Peyer's patch (tissue), 4 donors: ENCODE measurements around the gene BAG1. TPM values are rescaled to one million over a fixed set of nuclear protein-coding genes. Genes with fewer than 3 reads are reported as not detected.

Experiments used
- DNase-seq, 3 donors: peaks; one replicate each; pipeline ENCODE4 v3.0.0-alpha.2; 2017 to 2019
- H3K27ac ChIP-seq, 4 donors: fragments of 200-600 bp; sonication (generic); one replicate each; pipeline ENCODE4 v1.5.1; 2016 to 2019
- H3K27me3 ChIP-seq, 2 donors: fragments of 200-600 bp; sonication (generic); one replicate each; pipeline ENCODE4 v1.5.1; 2019
- H3K36me3 ChIP-seq, 3 donors: fragments of 200-600 bp; sonication (generic); one replicate each; pipeline ENCODE4 v1.5.1; 2016 to 2019
- H3K4me1 ChIP-seq, 4 donors: fragments of 200-600 bp; sonication (generic); one replicate each; pipeline ENCODE4 v1.5.1; 2016 to 2019
- H3K4me3 ChIP-seq, 4 donors: fragments of 200-600 bp; sonication (generic); 1 replicate in 3 of 4; 2 replicates in 1 of 4; pipeline ENCODE4 v1.5.1; 2016 to 2019; ENCODE audit warnings: mild to moderate bottlenecking in 1 of 4
- H3K9me3 ChIP-seq, 4 donors: fragments of 200-600 bp; sonication (generic); one replicate each; pipeline ENCODE4 v1.5.1; 2016 to 2019; ENCODE audit warnings: mild to moderate bottlenecking in 1 of 4
- CTCF ChIP-seq, 6 experiments: fragments of 450-650 bp in 4 of 6; fragments of 200-600 bp in 2 of 6; sonication (generic) in 1 of 6; IDR thresholded peaks; one replicate each; pipeline ENCODE4 v1.5.1; 2017 to 2019; ENCODE audit warnings: antibody characterized with exemption in 6 of 6, mild to moderate bottlenecking in 3 of 6, moderate library complexity in 1 of 6
- POLR2A ChIP-seq, 2 donors: fragments of 450-650 bp; IDR thresholded peaks; one replicate each; pipeline ENCODE4 v1.5.1; 2017; ENCODE audit warnings: antibody characterized with exemption in 2 of 2, mild to moderate bottlenecking in 2 of 2, moderate library complexity in 2 of 2
- total RNA-seq, 4 donors: library from RNA; depleted of rRNA; stranded (reverse); fragments of >200 nt; gene quantifications; one replicate each; pipeline ENCODE4 v1.1.0, GENCODE V29; 2016

Gene BAG1
- total RNA-seq, 4 donors from 2014 or later, result 36.2 to 61.1 (median 56.4) TPM

- H3K4me1 ChIP-seq, result peaks cover 0 to 9% (median 4%) of the 10 kb centered on the region in 4 donors
- H3K4me3 ChIP-seq, result no peak overlapping the region
- no peaks in the 10 kb centered on the region for H3K9me3 ChIP-seq
- DNase-seq, result peak in 2 of 3 donors; percentile 71 to 81
- H3K27me3 ChIP-seq, result no peaks in the 10 kb centered on the region
- peak overlapping the region in 3 of 4 donors; percentile 59 to 93 (median 77) for H3K27ac ChIP-seq
- H3K36me3 ChIP-seq, result no peaks in the 10 kb centered on the region
- TF ChIP-seq CTCF (IDR thresholded peaks at IDR 0.05), result peak in 2 of 6 experiments; percentile 2 to 27
- peak in 1 of 2 donors; percentile 30 for TF ChIP-seq POLR2A (IDR thresholded peaks at IDR 0.05)
These were observed 52.7 kb downstream of the BAG1 start for GRCh38 chr9:33211695-33212393.

GRCh38 chr9:33210006-33210715 lies 54.3 kb downstream of the BAG1 start:
- H3K4me1 ChIP-seq, result peaks cover 0 to 9% (median 4%) of the 10 kb centered on the region in 4 donors
- peak overlapping the region in 2 of 4 donors; percentile 75 to 77 for H3K27ac ChIP-seq
- TF ChIP-seq CTCF (IDR thresholded peaks at IDR 0.05), result no peak
- TF ChIP-seq POLR2A (IDR thresholded peaks at IDR 0.05), result no peak
- no peaks in the 10 kb centered on the region for H3K9me3 ChIP-seq
- no peaks in the 10 kb centered on the region for H3K36me3 ChIP-seq
- peak in 1 of 3 donors; percentile 64 for DNase-seq
- H3K4me3 ChIP-seq, result no peak overlapping the region
- H3K27me3 ChIP-seq, result no peaks in the 10 kb centered on the region

GRCh38 chr9:33209394-33209793 lies 55.1 kb downstream of the BAG1 start:
- Histone ChIP-seq H3K27ac (peak overlapping the region in 1 of 4 donors; percentile 75), H3K4me1 (peaks cover 0 to 9% (median 4%) of the 10 kb centered on the region in 4 donors), H3K9me3 (no peaks in the 10 kb centered on the region), H3K27me3 (no peaks in the 10 kb centered on the region), H3K36me3 (no peaks in the 10 kb centered on the region), H3K4me3 (no peak overlapping the region)
- TF ChIP-seq CTCF (IDR thresholded peaks at IDR 0.05) (no peak), POLR2A (IDR thresholded peaks at IDR 0.05) (no peak)
- DNase-seq, result no peak

- H3K36me3 ChIP-seq, result no peaks in the 10 kb centered on the region
- peak overlapping the region in 3 of 4 donors; percentile 16 to 39 (median 27) for H3K27ac ChIP-seq
- no peak overlapping the region for H3K4me3 ChIP-seq
- peaks cover 0 to 6% (median 0%) of the 10 kb centered on the region in 4 donors for H3K4me1 ChIP-seq
- no peaks in the 10 kb centered on the region for H3K9me3 ChIP-seq
- peak in 2 of 3 donors; percentile 83 to 93 for DNase-seq
- no peaks in the 10 kb centered on the region for H3K27me3 ChIP-seq
- TF ChIP-seq CTCF (IDR thresholded peaks at IDR 0.05) (no peak), POLR2A (IDR thresholded peaks at IDR 0.05) (no peak)
These were observed 61.8 kb downstream of the BAG1 start for GRCh38 chr9:33202552-33203201.

Other genes starting within 250 kb of the BAG1 start
- gene DNAJA1, start 239.4 kb downstream of the BAG1 start, total RNA-seq, result 10 to 100 TPM; 13.9 to 47.7 (median 43.5) TPM
- gene SMU1, start 188.0 kb downstream of the BAG1 start, total RNA-seq, result 10 to 100 TPM in 3 of 4 donors, 1 to 10 TPM in 1; 9.3 to 17.3 (median 10.9) TPM
- 10 to 100 TPM; 26.4 to 65.3 (median 44.1) TPM for gene B4GALT1, start 97.4 kb downstream of the BAG1 start, total RNA-seq
- 100 to 1,000 TPM; 106 to 639 (median 276) TPM for gene SPINK4, start 24.5 kb downstream of the BAG1 start, total RNA-seq
- 10 to 100 TPM; 42.9 to 78.8 (median 60.8) TPM for gene CHMP5, start 341 bp upstream of the BAG1 start, total RNA-seq
- 100 to 1,000 TPM in 1 of 4 donors, 10 to 100 TPM in 3; 35.2 to 101 (median 59.6) TPM for gene NFX1, start 25.8 kb upstream of the BAG1 start, total RNA-seq
- 100 to 1,000 TPM in 1 of 4 donors, 10 to 100 TPM in 2, 1 to 10 TPM in 1; 5.0 to 119 (median 79.2) TPM for gene AQP7, start 137.9 kb upstream of the BAG1 start, total RNA-seq
- 100 to 1,000 TPM in 3 of 4 donors, 10 to 100 TPM in 1; 12.4 to 424 (median 260) TPM for gene AQP3, start 182.9 kb upstream of the BAG1 start, total RNA-seq
- 10 to 100 TPM; 14.5 to 26.4 (median 18.4) TPM for gene NOL6, start 209.2 kb upstream of the BAG1 start, total RNA-seq